ENCODE measurements around the gene ADGRL4.

The ADGRL4 gene

GRCh38 chr1:78869136-78869535 is 137.4 kb downstream of the ADGRL4 start:
- no peak for DNase-seq (ENCODE audit: insufficient read length, low spot score)
- no peak for TF ChIP-seq CTCF (IDR thresholded peaks at IDR 0.05; ENCODE audit: insufficient read depth, missing control alignments)
- FAIRE-seq = no peak

DNA sequence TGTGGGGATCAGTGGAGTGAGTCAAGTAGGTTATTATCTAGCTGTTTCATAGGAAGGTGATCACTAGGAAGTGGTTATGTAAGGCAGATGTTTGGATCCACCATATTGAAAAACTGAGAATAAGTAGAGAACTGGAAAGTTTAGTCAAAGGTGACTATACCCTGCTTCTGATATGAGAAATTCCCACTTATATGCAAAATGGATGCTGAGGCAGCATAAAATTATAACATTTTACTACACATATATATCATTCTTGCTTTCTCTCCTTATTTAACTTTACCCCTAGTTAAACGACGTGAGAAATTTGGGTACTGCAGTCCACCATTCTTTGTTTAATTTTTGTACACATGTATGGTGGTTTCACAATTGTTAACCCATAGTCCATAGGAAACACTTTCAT is 142.4 kb downstream of the ADGRL4 start:
- FAIRE-seq (no peak), DNase-seq (ENCODE audit: insufficient read length, low spot score) (no peak)
- TF ChIP-seq CTCF (IDR thresholded peaks at IDR 0.05; ENCODE audit: insufficient read depth, missing control alignments) = no peak

DNA sequence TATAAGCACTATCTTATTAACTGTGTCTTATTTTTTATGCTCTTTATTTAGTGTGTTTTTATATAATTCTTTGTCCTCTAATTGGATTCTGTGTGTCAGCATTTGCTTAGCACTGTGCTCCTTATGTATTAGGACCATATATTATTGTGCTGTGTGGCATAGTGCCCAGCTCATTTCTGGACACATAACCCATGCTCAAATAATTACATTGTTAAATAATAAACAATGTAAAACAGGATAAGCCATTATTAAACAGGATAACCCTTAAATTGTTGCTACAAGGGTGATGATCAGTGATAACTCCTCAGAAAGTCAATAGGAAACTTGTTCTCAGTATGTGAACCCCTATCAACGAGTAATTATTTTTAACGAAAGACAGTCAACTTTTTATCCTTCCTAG is 150.4 kb downstream of the ADGRL4 start:
- FAIRE-seq (no peak), DNase-seq (ENCODE audit: insufficient read length, low spot score) (no peak)
- no peak for TF ChIP-seq CTCF (IDR thresholded peaks at IDR 0.05; ENCODE audit: insufficient read depth, missing control alignments)

GRCh38 chr1:78855258-78855657 is 151.3 kb downstream of the ADGRL4 start:
- DNase-seq (ENCODE audit: insufficient read length, low spot score) (no peak), FAIRE-seq (no peak)
- no peak for TF ChIP-seq CTCF (IDR thresholded peaks at IDR 0.05; ENCODE audit: insufficient read depth, missing control alignments)

GRCh38 chr1:78854556-78854955 is 152.0 kb downstream of the ADGRL4 start:
- FAIRE-seq (no peak), DNase-seq (ENCODE audit: insufficient read length, low spot score) (no peak)
- TF ChIP-seq CTCF (IDR thresholded peaks at IDR 0.05; ENCODE audit: insufficient read depth, missing control alignments) = no peak

DNA sequence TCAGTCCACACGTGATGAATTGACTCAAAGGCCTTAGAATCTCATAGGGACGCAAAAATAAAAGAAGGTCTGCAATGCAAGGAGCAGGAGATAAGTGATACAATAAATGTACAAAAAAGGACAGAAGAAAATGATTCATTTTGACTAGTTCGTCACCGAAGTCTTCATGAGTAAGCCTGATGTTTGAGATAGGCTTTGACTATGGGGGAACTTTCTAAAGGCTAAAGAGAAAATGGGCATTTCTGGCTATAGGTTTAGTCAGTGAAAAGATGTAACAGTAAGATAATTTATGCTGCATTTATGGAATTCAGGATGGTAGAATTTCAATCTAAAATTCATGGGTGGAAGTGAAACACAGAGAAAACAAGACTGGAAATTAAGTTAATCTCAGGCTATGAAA is 163.0 kb downstream of the ADGRL4 start:
- FAIRE-seq = no peak
- DNase-seq (ENCODE audit: insufficient read length, low spot score) = no peak
- no peak for TF ChIP-seq CTCF (IDR thresholded peaks at IDR 0.05; ENCODE audit: insufficient read depth, missing control alignments)

DNA sequence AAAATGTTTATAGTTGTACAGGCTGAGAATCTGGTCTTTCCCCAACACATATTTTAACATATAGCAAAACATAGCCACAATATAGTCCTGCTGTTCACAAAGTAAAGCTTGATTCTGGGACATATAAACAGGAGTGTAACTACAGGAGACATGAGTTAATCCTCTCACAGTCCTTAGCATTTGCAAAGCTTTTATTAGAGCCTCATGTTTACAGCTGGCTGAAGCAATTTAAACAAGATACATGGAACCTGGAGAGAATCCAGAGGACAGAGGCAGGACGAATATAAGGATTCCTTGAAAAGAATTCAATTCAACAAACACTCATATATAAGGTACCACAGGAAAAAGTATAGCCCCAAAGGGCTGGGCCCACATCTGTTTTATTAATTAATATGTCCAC is 163.4 kb downstream of the ADGRL4 start:
- FAIRE-seq (no peak), DNase-seq (ENCODE audit: insufficient read length, low spot score) (no peak)
- TF ChIP-seq CTCF (IDR thresholded peaks at IDR 0.05; ENCODE audit: insufficient read depth, missing control alignments) = no peak
